DMS53 treated with DMSO at 0.1 percent for 48 hours (cell line): Measurements from ENCODE around the gene CARD19.
"Not testable (repeated sequence)": the region's sequence is repeated elsewhere in the genome, so short reads cannot be mapped to it uniquely, and the experiment has no call there.

Experiments used
- DNase-seq: peaks from one replicate; lab custom pipeline; 2025; ENCODE audit not compliant: unreplicated experiment; lab: John Stamatoyannopoulos, UW

The CARD19 gene

GRCh38 chr9:93129691-93130500 lies 33.9 kb downstream of the CARD19 start:
- no peak for DNase-seq

GRCh38 chr9:93130861-93131481 lies 35.0 kb downstream of the CARD19 start:
- DNase-seq, result no peak

GRCh38 chr9:93131599-93132286 lies 35.7 kb downstream of the CARD19 start:
- DNase-seq, result no peak

GRCh38 chr9:93132287-93132927 lies 36.4 kb downstream of the CARD19 start:
- DNase-seq, result no peak

GRCh38 chr9:93132946-93133680 lies 37.1 kb downstream of the CARD19 start:
- no peak for DNase-seq

- DNase-seq, result peak; percentile 13
Measured at GRCh38 chr9:93133681-93134014, 37.6 kb downstream of the CARD19 start.

GRCh38 chr9:93134015-93134739 lies 38.2 kb downstream of the CARD19 start, which contains the start of gene NINJ1:
TSS of gene NINJ1 (minus strand) at chr9:93134251. CDS start at chr9:93134217, 34 bp downstream.
- peak; percentile 20 for DNase-seq

- DNase-seq, result no peak
Measured at GRCh38 chr9:93134740-93135444, 38.9 kb downstream of the CARD19 start.

GRCh38 chr9:93136011-93136440 lies 40.0 kb downstream of the CARD19 start:
- DNase-seq, result no peak

- DNase-seq, result no peak
Measured at GRCh38 chr9:93137362-93137761, 41.3 kb downstream of the CARD19 start.

- DNase-seq, result no peak
Measured at GRCh38 chr9:93138171-93138764, 42.3 kb downstream of the CARD19 start.

GRCh38 chr9:93139365-93140182 lies 43.6 kb downstream of the CARD19 start:
- no peak for DNase-seq

GRCh38 chr9:93141771-93142483 lies 45.9 kb downstream of the CARD19 start:
- no peak for DNase-seq

GRCh38 chr9:93143830-93144530 lies 48.0 kb downstream of the CARD19 start:
- DNase-seq, result no peak

GRCh38 chr9:93146696-93147095 lies 50.7 kb downstream of the CARD19 start:
- not testable (repeated sequence) for DNase-seq

GRCh38 chr9:93147632-93148031 lies 51.6 kb downstream of the CARD19 start:
- no peak for DNase-seq

GRCh38 chr9:93148721-93149120 lies 52.7 kb downstream of the CARD19 start:
- DNase-seq, result no peak
